GM21447 (cell line): ENCODE measurements around the gene ARHGAP8.
"Not testable (repeated sequence)": the region's sequence is repeated elsewhere in the genome, so short reads cannot be mapped to it uniquely, and the experiment has no call there.

Source experiments
- ATAC-seq: cut with Tn5 transposase; IDR thresholded peaks from one replicate; pipeline ENCODE4 v1.9.1; 2021; ENCODE audit not compliant: unreplicated experiment

ARHGAP8 gene

DNA sequence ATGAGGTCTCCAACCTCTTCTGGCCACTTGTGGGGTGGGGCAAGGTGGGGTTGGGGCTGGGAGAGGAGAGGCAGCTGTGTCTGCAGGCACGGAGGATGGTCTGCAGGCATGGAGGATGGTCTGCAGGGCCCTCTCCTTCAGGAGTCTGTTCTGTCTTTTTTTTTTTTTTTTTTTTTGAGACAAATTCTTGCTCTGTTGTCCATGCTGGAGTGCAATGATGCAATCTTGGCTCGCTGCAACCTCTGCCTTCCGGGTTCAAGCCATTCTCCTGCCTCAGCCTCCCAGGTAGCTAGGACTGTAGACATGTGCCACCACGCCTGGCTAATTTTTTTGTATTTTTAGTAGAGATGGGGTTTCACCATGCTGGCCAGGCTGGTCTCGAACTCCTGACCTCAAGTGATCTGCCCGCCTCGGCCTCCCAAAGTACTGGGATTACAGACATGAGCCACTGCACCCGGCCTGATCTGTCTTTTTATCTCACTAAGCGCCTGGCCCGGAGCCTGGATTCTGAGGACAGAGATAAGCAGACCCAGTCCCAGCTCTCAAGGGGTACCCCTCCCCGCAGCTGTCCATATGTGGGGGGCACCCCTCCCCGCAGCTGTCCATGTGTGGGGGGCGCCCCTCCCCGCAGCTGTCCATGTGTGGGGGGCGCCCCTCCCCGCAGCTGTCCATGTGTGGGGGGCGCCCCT, 47.7 kb downstream of the ARHGAP8 start:
- ATAC-seq = not testable (repeated sequence)

DNA sequence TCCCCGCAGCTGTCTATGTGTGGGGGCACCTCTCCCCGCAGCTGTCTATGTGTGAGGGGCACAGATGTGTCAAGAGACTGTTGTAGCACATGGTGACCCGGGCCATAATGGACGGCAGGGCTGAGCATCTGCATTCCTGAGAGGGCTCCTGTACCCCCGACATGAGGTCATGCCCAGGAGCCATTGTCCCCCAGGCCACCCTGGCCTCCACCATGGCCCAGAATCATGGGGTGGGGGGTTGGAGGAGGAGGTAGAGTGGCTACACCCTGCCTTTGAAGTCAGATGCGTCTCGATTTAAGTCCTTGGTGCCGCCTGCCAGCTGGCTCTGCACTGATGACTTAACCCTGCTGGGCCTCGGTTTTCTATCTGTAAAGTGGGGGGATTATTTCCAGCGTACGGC, 49.1 kb downstream of the ARHGAP8 start:
- no peak for ATAC-seq

DNA sequence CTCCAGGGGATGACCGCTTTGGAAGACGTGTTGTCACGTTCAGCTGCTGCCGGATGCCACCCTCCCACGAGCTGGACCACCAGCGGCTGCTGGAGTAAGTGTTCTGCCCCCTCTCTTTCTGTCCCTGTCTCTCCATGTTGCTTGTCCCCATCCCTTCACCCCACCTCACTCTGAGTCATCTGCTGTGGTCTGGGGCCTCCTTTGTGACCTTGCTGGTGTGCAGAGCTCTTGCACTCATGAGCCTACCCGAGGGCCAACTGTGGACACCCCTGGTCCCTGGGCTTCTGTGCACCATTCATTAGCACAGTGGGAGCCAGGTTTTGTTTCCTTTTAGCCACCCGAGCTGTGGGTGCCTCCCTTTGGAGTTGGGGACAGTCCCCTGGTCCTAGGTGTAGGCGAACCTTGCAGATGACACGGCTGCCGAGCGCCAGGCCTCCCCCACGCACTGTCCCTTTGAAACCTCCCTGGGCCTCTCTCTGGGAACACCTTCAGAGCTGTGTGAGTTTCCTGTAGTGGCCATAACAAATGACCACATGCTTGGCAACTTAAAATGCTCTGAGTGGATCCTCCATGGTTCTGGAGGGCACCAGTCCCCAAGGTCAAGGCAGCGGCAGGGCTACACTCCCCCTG, 49.8 kb downstream of the ARHGAP8 start:
- no peak for ATAC-seq

DNA sequence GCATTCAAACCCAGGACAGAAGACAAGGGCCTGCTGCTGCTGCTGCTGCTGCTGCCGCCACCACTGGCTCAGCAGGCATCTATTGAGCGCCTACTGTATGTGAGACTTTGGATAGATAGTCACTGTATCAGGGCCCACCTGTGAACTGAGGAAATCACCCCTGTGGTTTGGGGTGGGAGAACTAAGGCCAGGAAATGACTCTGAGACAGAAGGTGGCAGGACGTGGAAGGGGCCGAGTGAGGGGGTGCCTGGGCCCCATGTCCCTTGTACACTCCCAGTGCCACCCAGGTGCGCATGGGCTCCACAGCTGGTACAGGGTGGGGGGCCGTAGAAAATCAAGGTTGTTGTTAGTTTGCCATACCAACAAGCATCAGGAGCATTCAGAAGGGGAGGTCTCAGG, 50.6 kb downstream of the ARHGAP8 start:
- no peak for ATAC-seq

DNA sequence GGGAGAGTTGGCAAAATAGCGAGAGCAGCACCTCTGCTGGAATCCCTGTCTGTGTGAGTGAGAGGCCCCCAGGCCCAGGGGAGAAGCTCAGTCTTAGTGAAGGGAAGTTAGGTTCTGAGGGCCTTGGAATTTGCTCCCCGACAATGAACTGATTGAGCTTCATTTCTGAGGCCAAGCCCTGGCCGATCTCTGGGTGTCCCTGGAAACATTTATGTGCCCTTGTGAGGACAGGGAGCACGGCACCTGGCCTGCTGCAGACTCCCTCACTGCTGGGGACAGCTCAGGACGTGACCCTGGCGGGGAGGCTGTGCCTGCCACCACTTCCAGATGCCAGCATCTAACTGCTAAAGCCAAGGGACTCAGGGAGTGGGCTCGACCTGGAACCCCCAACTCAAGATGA, 52.0 kb downstream of the ARHGAP8 start:
- ATAC-seq = no peak

DNA sequence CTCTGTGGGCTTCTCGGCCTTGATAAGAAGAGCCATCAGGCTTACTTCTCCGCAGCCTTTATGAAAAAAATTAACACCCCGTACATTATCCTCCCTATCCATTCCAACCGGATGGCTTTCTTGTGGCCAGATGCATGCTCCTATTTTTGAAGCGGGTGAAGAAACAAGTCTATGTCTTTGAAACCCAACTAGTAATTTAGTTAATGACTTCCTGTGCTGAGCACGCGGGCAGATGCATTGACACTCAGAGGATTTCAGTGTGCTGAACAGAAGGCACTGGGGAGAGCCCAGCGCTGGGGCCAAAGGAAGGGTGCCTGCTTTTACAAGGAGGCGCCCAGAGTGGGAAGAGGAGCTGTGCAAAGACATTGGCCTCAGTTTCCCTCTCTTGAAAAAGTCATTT, 53.3 kb downstream of the ARHGAP8 start:
- ATAC-seq = no peak

DNA sequence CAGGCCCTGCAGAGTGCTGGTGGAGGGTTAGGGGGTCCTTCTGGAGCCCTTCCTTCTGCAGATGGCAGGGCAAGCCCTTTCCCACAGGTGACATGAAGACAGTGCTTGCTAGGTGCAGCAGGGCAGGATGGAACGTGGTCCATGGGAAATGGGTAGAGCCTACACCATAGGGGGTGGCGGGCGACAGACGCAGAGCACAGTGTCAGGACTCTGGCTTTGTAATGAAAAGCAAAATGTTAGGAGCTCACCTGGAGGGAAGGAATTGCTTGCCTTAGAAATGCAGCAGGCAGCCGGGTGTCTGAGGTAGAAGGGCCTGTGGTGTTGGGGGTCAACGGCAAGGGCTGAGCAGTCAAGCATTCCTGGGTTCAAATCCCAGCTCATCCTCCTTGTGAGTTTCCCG, 54.9 kb downstream of the ARHGAP8 start:
- no peak for ATAC-seq

DNA sequence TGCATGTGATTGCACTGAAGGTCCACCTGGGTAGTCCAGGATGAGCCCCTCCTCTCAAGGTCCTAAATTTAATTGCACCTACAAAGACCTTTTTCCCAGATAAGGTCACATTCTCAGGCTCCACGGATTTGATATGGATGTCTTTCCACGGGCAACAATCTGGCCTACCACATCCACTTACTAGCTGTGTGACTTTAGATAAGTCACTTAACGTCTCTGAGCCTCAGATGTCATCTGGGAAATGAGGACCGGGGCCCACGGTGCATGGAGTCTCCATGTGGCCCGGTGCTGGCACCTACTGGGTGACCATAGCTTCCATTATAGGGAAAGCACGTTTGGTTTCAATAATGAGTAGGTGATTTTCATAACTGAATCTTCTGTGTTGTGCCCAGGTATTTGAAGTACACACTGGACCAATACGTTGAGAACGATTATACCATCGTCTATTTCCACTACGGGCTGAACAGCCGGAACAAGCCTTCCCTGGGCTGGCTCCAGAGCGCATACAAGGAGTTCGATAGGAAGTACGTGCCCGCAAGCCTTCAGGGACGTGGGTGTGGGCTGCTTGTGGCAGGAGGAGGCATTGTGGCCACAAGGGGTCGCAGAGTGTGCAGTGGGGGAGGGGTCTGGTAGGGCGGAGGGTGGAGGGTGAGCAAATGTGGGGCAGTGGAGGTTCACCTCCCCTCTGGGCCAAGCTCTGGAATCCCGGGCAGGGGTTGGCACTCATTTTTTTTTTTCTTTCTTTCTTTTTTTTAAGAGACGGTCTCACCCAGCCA, 55.7 kb downstream of the ARHGAP8 start:
- no peak for ATAC-seq

DNA sequence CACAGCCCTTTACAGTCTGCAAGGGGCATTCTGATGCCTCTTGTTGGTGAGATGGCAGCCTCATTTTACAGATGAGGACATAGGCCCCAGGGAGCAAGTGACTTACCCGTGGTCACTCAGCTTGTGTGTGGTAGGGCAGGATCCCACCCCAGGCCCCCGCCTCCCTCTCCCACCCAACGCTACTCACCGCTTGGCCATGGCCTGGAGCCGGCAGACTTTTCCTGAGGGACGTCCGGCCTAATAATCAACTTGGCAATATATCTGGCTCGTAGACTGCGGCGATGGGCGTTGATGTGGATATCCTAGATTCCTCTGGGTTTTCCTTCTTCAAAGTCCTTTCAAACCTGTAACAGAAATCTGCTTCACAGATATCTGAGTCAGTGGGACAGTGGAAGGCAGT, 57.1 kb downstream of the ARHGAP8 start:
- ATAC-seq = no peak

DNA sequence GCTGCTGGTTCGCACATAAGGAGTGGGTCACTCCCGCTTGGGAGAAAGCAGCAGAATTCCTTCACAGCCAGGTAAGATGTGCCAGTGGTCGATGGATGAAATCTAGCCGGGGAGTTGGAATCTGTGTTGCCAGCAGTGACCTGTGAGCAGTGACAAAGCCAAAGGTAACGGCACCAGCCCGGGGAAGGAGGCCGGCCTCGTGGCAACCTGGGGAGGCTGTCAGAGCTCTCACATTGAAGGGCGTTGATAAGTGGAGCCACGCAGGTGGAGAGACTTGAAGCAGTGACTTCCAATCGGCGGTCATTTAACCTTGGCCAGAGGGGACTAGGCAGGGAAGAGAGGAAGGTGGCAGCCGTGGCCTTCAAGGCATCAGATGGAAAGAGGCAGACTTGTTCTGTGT, 58.8 kb downstream of the ARHGAP8 start:
- ATAC-seq = no peak

DNA sequence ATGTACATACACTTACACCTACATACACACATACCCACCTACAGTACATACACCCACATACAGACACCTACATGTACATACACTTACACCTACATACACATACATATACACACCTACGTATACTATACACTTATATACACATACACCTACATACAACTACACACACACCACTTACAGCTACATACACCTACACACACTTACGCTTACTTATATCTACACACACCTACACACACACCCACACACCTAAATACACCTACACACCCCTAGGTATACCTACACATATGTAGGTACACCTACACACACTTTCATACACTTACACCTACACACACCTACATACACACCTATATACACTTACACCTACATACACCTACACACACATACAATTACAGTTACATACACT, 61.0 kb downstream of the ARHGAP8 start:
- ATAC-seq = no peak

DNA sequence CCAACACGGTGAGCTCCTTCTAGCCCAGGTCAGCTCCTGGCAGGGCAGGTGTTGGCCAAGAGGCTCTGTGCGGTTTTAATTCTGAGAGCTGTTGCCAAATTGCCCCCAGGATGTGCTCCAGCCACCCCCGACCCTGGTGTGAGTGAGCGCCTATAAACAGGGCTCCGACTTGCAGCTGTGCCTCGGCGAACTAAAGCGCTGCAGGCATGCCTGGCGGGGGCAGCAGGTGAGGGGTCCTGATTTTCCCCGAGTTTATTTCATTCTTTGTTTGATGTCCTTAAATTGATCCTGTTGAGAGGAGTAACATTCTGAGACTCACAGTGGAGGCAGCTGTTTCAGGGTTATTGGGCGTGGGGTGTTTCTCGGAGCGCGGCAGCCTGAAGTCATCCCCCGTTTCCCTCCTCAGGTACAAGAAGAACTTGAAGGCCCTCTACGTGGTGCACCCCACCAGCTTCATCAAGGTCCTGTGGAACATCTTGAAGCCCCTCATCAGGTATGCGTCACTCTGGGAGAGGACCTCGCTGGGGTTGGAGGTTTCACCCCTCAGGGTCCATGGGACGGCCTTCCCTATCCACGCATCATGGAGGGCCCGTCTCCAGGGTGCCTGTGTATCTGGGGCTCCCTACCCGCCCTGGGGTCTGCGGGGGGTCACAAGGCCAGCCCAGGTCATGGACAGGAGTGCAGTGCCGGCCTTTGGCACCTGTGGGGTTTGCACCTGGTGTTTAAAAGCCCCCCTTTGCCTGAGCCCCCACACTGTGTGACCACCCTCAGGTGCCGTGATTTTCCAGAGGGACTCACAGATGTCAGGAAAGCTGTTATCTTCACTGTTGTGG, 62.1 kb downstream of the ARHGAP8 start:
- ATAC-seq = no peak

DNA sequence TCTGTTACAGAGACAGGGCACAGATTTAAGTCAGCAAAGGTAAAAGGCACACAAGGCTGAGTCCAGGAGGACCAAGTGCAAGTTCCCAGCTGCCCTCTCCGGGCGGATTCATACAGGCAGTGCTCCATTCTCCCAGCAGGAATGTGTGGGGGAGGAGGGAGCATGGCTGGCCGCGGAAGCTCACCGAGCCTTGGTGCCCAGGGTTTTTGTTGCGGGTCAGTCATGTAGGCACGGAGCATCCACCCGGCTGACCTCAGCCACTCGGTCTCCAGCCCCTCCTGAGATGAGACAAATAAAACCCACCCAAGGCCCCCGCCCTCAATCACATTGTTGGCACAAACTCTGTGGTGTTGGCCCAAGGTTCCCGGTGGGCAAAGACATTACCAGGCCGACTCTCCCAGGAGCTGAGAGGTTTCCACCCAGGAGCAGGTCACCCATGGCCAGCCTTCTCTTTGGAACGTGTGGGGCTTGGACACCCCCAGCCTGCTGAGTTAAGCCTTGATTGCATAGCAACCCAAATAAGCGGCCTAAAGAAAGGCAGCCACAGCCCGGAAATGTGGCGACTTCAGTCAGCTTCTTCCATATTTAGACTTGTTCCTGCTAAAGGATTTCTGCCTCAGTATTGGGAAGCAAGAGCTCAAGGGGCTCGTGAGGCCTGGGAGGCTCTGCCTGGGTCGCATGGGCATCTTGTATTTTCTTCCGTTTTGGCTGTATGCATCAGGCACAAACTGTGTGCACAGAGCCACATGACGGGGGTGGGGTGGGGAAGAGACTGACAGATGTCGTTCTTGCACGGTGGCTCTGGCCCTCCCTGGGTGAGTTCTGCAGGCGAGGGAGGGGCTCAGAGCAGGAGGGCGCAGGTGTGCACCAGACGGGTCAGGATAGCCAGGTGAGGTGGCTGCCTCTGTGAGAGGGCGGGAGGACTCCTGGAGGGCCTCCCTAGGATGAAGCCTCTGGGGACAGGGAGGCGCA, 63.0 kb downstream of the ARHGAP8 start:
- no peak for ATAC-seq

DNA sequence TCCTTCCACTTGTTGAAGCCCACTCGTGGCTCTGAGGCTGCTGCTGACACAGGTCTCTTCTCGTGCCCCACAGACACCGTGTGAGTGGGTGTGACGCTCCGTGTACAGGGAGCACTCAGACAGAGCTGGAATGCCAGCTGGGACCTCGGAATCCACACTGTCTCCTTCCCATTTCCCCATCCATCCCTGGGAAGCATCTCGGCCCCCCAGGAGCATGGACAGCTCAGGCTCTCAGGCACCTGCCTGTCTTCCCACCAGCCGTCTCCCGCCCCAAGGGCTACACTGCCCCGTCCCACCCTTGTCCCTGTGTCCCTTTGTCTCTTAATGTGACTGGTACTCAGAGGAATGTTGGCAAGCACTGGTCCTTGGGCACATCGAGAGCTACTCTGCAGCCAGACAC, 63.8 kb downstream of the ARHGAP8 start:
- no peak for ATAC-seq

DNA sequence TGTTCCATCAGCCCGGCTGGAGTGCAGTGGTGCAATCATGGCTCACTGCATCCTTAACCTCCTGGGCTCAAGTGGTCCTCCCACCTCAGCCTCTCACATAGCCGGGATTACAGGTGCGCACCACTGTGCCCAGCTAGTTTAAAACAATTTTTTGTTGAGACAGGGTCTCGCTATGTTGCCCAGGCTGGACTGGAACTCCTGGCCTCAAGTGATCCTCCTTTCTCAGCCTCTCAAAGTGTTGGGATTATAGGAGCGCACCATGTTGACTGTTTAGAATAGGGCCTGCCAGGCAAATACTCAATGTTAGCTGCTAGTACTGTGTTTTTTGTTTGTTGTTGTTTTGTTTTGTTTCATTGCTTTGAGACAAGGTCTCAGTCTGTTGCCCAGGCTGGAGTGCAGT, 66.4 kb downstream of the ARHGAP8 start:
- ATAC-seq = no peak

DNA sequence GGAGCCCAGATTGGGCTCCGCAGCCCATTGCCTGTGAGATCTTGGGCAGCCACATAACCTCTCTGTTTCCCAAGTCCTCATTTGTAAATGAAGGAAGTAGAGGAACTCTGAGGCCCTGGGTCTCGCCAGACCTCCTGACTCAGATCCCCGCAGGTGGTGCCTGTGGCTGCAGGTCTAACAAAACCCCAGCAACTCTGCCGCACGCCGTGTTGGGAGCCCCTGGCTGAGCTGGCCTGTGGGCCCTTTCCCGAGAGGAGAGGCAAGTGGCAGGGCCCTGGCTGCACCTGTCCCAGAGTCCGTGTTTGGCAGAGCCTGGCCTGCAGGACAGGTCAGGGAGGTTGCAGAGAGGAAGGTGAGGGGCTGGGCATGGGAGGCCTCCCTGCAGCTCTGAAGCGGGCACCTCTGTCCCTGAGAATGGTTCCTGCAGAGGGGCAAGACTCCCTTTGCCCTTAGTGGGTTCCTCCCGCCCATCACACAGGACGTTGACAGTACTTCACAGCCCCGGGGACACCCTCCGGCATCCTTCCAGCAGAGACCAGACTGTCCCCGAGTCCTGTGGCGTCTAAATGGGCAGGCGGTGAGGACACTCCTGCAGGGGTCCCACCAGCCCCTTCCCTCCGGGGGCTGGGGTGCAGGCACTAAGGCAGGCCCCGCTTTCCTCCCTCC, 67.7 kb downstream of the ARHGAP8 start:
- ATAC-seq = no peak

DNA sequence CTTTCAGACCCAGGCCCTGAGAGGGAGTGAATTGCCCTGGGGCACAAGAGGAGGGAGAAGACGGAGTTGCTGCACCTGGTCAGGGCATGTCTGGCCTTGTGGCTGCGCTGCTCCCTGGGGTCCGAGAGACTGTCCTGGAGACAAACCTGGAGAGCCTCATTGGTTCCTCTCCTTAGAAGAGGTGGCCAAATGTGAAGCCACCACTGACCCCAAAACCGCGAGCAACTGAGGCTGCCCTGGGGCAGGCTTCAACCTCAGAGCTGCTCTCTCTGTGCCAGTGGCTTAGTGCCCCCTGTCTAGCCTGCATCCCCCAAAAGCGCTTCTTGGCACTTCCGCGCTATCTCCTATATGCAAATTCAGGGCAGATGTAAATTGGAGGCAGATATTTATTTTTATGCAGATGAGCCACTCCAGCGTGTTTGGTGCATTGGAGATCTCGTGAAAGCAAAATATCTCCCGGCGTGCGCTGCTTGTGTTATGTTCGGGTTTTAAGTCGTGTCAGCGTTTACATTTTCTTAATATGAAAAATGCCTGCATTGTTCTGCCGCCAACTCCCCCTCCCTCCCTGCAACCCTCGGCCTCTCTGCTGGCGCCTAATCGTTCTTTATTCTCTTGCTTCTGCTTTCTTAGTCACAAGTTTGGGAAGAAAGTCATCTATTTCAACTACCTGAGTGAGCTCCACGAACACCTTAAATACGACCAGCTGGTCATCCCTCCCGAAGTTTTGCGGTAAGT, 69.5 kb downstream of the ARHGAP8 start:
- no peak for ATAC-seq

DNA sequence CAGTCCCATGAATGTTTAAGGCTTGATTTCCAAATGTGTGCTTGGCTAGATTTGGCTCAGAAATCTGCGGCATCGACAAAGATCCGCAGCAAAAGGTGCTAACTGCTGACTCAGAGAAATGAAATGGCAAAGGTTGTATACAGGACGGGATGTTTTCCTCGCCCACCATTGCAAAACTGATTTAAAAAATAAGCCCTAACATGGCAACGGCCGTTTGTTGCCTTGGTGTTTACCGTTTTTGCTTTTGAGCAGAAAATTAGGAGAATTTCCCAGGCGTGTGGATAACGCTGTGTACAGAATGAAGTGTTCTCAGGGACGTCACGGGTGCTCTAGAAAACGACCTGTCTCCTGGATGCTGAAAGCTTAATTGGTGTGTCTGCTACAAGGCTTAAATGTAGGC, 70.2 kb downstream of the ARHGAP8 start:
- no peak for ATAC-seq

DNA sequence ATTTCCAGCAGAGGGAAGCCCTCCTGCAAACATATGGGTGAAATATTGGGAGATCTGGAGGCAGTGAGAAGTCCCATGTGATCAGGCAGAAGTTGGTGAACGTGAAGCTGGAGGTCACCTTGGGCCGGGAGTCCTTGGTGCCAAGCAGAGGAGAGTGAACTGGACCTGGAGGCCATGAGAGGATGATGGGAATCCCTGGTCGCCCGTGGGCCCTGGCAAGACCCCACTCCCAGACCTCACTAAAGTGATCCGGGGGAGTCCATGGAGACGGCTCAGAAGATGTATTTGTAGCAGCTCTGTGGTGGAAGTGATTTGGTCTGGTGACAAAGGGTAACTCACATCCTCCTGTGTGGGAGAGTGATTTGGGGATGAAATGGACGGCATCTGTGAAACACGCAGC, 71.0 kb downstream of the ARHGAP8 start:
- no peak for ATAC-seq
